H1 (cell line): ENCODE data around the gene KIF25. TPM values are rescaled to one million over a fixed set of nuclear protein-coding genes. Genes with fewer than 3 reads are reported as not detected.

ENCODE experiments used
- NRF1 ChIP-seq: IDR thresholded peaks from 2 replicates; pipeline ENCODE4 v1.6.1; 2011; ENCODE audit warnings: mild to moderate bottlenecking, low read depth, low read length, improper control_type of control experiment
- RXRA ChIP-seq: IDR thresholded peaks from 2 replicates; pipeline ENCODE4 v1.6.1; 2011; ENCODE audit warnings: low read depth, mild to moderate bottlenecking, low read length, moderate library complexity; ENCODE audit not compliant: insufficient read depth
- polyA plus RNA-seq, 7 experiments: library from polyadenylated mRNA; depleted of rRNA in 3 of 7; stranded (reverse) in 5 of 7; unstranded in 2 of 7; fragments of >200 nt in 5 of 7; fragments of 200-250 nt in 2 of 7; gene quantifications; 1 replicate in 5 of 7; 2 replicates in 1 of 7; 4 replicates in 1 of 7; pipeline versions ENCODE4 v1.2.1 to v1.2.3, GENCODE V29; 2011 to 2013; ENCODE audit warnings: missing spikeins in 2 of 7, mixed read lengths in 2 of 7
- total RNA-seq: library from RNA; stranded (reverse); fragmentation: NEBNext Ultra II Directional; extraction: Animal tissue kit (Norgen Biotek cat#: 25700); gene quantifications from 2 replicates; pipeline ENCODE4 v1.2.1, GENCODE V29; 2021

The KIF25 gene
- total and polyA plus RNA-seq, 2 of the 8 experiments (the other 6 are each of a cell fraction or from before 2014, with no cell fraction given): 1.5 to 2.0 TPM

GRCh38 chr6:168053086-168053956 lies 55.9 kb downstream of the KIF25 start (continued):
- TF ChIP-seq RXRA: no peak
- TF ChIP-seq NRF1: no peak
